Activated CD4-positive, alpha-beta T cell treated with anti-CD3 and anti-CD28 coated beads for 24 hours (primary cell): ENCODE results near the gene FAM156A.
"Not testable (repeated sequence)": the region's sequence is repeated elsewhere in the genome, so short reads cannot be mapped to it uniquely, and the experiment has no call there.

ENCODE experiments used
- DNase-seq, 2 donors: peaks; one replicate each; pipeline ENCODE4 v3.0.0-alpha.2; 2020; ENCODE audit warnings: low read depth in 2 of 2

The FAM156A gene

GRCh38 chrX:52958113-52958959 lies at the start of gene FAM156A:
TSS of gene FAM156A (minus strand) at chrX:52958518. CDS start at chrX:52948588, 9,930 bp downstream.
- not testable (repeated sequence) for DNase-seq

- no peak for DNase-seq
Measured at GRCh38 chrX:53005327-53005726, 47.0 kb upstream of the FAM156A start.

GRCh38 chrX:53004811-53005210 lies 46.5 kb upstream of the FAM156A start:
- DNase-seq: no peak

- no peak for DNase-seq
Measured at GRCh38 chrX:53004038-53004437, 45.7 kb upstream of the FAM156A start.

- DNase-seq: no peak
Measured at GRCh38 chrX:53003111-53003510, 44.8 kb upstream of the FAM156A start.

GRCh38 chrX:53001958-53002357 lies 43.6 kb upstream of the FAM156A start:
- DNase-seq: no peak

- DNase-seq: no peak
Measured at GRCh38 chrX:53000447-53001135, 42.3 kb upstream of the FAM156A start.

- DNase-seq: no peak
Measured at GRCh38 chrX:52995987-52996331, 37.6 kb upstream of the FAM156A start.

GRCh38 chrX:52995135-52995986 lies 37.0 kb upstream of the FAM156A start:
- DNase-seq: peak; percentile 77 to 79

GRCh38 chrX:52990848-52991247 lies 32.5 kb upstream of the FAM156A start:
- DNase-seq: no peak

- DNase-seq: peak; percentile 39 to 40
Measured at GRCh38 chrX:52990011-52990631, 31.8 kb upstream of the FAM156A start.

GRCh38 chrX:52988985-52989917 lies 30.9 kb upstream of the FAM156A start:
- no peak for DNase-seq

GRCh38 chrX:52983321-52984000 lies 25.1 kb upstream of the FAM156A start:
- no peak for DNase-seq

- DNase-seq: no peak
Measured at GRCh38 chrX:52979993-52980392, 21.7 kb upstream of the FAM156A start.

- no peak for DNase-seq
Measured at GRCh38 chrX:52979568-52979967, 21.2 kb upstream of the FAM156A start.

- DNase-seq: no peak
Measured at GRCh38 chrX:52977953-52978352, 19.6 kb upstream of the FAM156A start.

GRCh38 chrX:52975576-52975975 lies 17.3 kb upstream of the FAM156A start:
- DNase-seq: not testable (repeated sequence)

GRCh38 chrX:52974336-52974992 lies 16.1 kb upstream of the FAM156A start:
- not testable (repeated sequence) for DNase-seq

GRCh38 chrX:52967922-52968321 lies 9.6 kb upstream of the FAM156A start:
- not testable (repeated sequence) for DNase-seq
